Astrocyte (in vitro differentiated cells and primary cell): ENCODE measurements around the gene SLC7A8.

Experiments used
- EZH2 ChIP-seq: IDR thresholded peaks from 2 replicates; pipeline ENCODE4 v1.6.1; 2012; ENCODE audit warnings: mild to moderate bottlenecking, low read length, inconsistent platforms; ENCODE audit not compliant: insufficient read depth
- TF ChIP-seq, protein P1 (sequence below): IDR thresholded peaks from 2 replicates; pipeline ENCODE4 v1.5.1; 2011; ENCODE audit warnings: low read depth, mild to moderate bottlenecking, inconsistent platforms, low read length, moderate library complexity; ENCODE audit not compliant: insufficient read depth

DNA sequence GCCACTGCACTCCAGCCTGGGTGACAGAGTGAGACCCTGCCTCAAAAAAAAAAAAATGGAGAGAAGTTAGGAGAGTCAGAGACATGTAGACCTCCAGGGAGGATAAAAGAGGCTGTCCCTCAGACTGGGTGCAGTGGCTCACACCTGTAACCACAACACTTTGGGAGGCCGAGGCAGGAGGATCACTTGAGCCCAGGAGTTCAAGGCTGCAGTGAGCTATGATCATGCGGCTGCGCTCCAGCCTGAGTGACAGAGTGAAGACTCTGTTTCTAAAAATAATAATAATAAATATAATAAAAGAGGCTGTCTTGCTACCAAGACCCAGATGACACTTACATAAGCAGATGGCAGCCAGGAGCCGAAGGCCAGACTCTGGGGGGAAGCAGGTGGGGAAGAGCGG lies 18.5 kb downstream of the SLC7A8 start:
- TF ChIP-seq, protein P1, sequence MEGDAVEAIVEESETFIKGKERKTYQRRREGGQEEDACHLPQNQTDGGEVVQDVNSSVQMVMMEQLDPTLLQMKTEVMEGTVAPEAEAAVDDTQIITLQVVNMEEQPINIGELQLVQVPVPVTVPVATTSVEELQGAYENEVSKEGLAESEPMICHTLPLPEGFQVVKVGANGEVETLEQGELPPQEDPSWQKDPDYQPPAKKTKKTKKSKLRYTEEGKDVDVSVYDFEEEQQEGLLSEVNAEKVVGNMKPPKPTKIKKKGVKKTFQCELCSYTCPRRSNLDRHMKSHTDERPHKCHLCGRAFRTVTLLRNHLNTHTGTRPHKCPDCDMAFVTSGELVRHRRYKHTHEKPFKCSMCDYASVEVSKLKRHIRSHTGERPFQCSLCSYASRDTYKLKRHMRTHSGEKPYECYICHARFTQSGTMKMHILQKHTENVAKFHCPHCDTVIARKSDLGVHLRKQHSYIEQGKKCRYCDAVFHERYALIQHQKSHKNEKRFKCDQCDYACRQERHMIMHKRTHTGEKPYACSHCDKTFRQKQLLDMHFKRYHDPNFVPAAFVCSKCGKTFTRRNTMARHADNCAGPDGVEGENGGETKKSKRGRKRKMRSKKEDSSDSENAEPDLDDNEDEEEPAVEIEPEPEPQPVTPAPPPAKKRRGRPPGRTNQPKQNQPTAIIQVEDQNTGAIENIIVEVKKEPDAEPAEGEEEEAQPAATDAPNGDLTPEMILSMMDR, result no peak
- TF ChIP-seq EZH2, result no peak
